Measurements from ENCODE around the gene HOXD13. TPM values are rescaled to one million over a fixed set of nuclear protein-coding genes. Genes with fewer than 3 reads are reported as not detected.

The HOXD13 gene
- total RNA-seq, 1 donor from 2014 or later: not detected

DNA sequence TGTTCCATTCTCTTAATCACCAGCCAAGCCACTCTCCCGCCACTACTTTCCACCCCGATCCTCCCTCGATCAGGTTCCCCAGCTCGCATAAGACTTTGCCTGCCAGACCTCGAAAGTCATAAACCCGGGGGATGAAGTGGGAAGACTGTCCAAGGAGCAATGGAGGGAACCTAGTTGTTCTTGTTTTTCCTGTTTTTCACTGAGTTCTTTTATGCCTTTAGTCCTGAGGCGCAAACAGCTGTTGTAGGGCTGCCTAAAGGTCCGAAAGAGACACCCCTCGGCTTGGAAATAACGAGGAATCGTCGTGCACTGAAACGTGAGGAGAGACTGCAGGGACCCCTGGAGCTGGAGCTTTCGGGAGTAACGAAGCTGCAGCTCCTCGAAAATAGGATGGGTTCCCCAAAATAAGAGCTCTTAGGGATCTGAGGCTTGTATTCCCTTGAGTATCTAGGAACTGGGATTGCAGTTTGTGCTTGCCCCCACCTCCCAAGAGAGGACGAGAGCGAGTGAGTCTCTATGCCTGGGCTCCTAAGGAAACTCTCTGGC lies 5.4 kb downstream of the HOXD13 start:
- Mint-ChIP-seq H3K27me3 (ENCODE audit: unreplicated experiment) (peaks cover 54% of the 10 kb centered on the region), H3K36me3 (ENCODE audit: low read depth, unreplicated experiment) (no peaks in the 10 kb centered on the region), H3K4me3 (ENCODE audit: unreplicated experiment) (peak overlapping the region; percentile 47), H3K4me1 (ENCODE audit: unreplicated experiment) (peaks cover 29% of the 10 kb centered on the region), H3K9me3 (ENCODE audit: unreplicated experiment) (no peaks in the 10 kb centered on the region), H3K27ac (ENCODE audit: unreplicated experiment) (no peak overlapping the region)
- no peak for TF ChIP-seq CTCF (IDR thresholded peaks at IDR 0.05; ENCODE audit: unreplicated experiment)
- DNase-seq (ENCODE audit: low spot score): no peak

DNA sequence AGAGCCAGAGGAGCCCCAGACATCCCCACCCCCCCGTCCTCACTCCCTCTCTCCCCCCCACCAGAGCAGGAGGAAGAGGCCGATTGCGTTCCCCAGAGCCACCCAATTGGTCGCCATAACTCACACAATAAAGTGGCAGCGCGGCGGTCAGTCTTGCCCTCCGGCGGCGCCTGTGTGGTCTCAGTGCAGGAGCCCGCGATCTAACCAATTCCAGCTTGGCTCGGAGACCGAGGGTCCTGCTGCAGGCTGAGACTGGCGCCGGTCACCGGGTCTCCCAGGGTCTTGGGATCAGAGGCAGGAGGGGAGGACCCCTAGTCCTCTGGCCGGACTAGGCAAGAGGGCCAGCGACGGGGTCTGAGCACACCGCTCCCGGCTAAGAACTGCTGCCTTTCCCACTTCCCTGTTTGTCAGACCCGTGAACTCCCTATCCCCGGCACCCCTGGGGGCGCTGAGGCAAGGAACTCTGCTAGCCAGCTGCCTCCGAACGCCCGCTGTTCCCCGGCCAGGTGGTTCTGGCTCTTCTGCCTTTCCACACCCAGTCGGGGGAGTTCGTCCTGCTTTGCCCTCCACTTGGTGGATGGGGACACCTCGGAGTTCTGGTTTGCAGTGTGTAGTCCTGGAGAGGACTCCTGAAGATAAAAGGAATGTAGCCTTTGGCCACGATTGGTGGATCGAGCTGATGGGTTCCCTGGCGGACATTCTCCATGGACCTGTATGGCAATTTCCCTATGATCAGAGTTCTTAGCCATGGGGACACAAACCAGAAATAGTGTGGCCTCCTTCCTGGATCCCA lies 6.0 kb downstream of the HOXD13 start:
- H3K4me1 Mint-ChIP-seq (ENCODE audit: unreplicated experiment): peaks cover 27% of the 10 kb centered on the region
- no peaks in the 10 kb centered on the region for H3K36me3 Mint-ChIP-seq (ENCODE audit: low read depth, unreplicated experiment)
- no peaks in the 10 kb centered on the region for H3K9me3 Mint-ChIP-seq (ENCODE audit: unreplicated experiment)
- no peak for DNase-seq (ENCODE audit: low spot score)
- no peak overlapping the region for H3K27ac Mint-ChIP-seq (ENCODE audit: unreplicated experiment)
- peaks cover 54% of the 10 kb centered on the region for H3K27me3 Mint-ChIP-seq (ENCODE audit: unreplicated experiment)
- no peak for TF ChIP-seq CTCF (IDR thresholded peaks at IDR 0.05; ENCODE audit: unreplicated experiment)
- no peak overlapping the region for H3K4me3 Mint-ChIP-seq (ENCODE audit: unreplicated experiment)

DNA sequence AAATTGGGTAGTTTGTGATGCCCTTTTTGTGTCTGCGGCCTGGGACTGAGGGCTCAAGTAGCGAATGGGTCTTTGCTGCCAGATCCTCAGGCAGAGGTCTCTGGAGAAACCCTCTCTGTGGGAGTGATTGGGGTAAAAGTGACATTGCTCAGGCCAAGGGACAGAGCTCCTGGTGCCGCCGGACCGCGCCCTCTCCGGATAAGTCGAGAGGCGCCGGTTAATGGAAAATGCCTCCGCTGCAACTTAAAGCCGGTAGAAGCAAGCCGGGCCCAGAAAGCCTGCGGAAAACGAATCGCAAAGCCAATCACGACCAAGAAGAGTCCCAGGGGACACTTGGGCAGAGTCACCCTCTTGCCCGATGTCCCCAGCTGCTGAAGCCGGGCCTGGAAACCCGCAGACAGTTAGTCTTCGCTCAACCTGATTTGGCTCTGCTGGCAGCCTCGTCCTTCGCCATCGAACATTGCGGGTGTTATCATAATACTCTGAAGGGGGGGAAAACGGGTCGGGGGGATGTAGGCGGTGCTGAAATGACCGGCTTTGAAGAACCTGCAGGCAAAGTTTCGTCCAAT lies 6.7 kb downstream of the HOXD13 start:
- no peak for DNase-seq (ENCODE audit: low spot score)
- Mint-ChIP-seq H3K4me3 (ENCODE audit: unreplicated experiment) (no peak overlapping the region), H3K36me3 (ENCODE audit: low read depth, unreplicated experiment) (no peaks in the 10 kb centered on the region), H3K9me3 (ENCODE audit: unreplicated experiment) (no peaks in the 10 kb centered on the region), H3K27me3 (ENCODE audit: unreplicated experiment) (peaks cover 53% of the 10 kb centered on the region), H3K27ac (ENCODE audit: unreplicated experiment) (no peak overlapping the region), H3K4me1 (ENCODE audit: unreplicated experiment) (peaks cover 22% of the 10 kb centered on the region)
- TF ChIP-seq CTCF (IDR thresholded peaks at IDR 0.05; ENCODE audit: unreplicated experiment): no peak

- H3K4me1 Mint-ChIP-seq (ENCODE audit: unreplicated experiment): peaks cover 22% of the 10 kb centered on the region
- H3K27me3 Mint-ChIP-seq (ENCODE audit: unreplicated experiment): peaks cover 53% of the 10 kb centered on the region
- peak; percentile 14 for DNase-seq (ENCODE audit: low spot score)
- no peaks in the 10 kb centered on the region for H3K9me3 Mint-ChIP-seq (ENCODE audit: unreplicated experiment)
- no peaks in the 10 kb centered on the region for H3K36me3 Mint-ChIP-seq (ENCODE audit: low read depth, unreplicated experiment)
- H3K27ac Mint-ChIP-seq (ENCODE audit: unreplicated experiment): no peak within 1 kb of the TSS
- TF ChIP-seq CTCF (IDR thresholded peaks at IDR 0.05; ENCODE audit: unreplicated experiment): no peak
- no peak within 1 kb of the TSS for H3K4me3 Mint-ChIP-seq (ENCODE audit: unreplicated experiment)
Measured at GRCh38 chr2:176099728-176100546, 7.4 kb downstream of the HOXD13 start, which contains the start of gene HOXD12. TSS of gene HOXD12 (plus strand) at chr2:176099795. CDS start at chr2:176099802, 7 bp downstream.

Data from endothelial cell (in vitro differentiated cells).